Activated T-cell treated with anti-CD3 and anti-CD28 coated beads, Interleukin-2, amount 50 U/mL, for 24 hours (primary cell): Measurements from ENCODE around the gene PGBD1.

Experiments used
- DNase-seq: peaks from one replicate; pipeline ENCODE4 v3.0.0-alpha.2; 2020
- H3K27ac Mint-ChIP-seq: 2 replicates; pipeline ENCODE4 v1.8.0; 2020; ENCODE audit warnings: mild to moderate bottlenecking, mixed read lengths
- H3K27me3 Mint-ChIP-seq: 2 replicates; pipeline ENCODE4 v1.8.0; 2020; ENCODE audit warnings: mixed read lengths
- H3K36me3 Mint-ChIP-seq: 2 replicates; pipeline ENCODE4 v1.8.0; 2020; ENCODE audit warnings: low read depth, mixed read lengths
- H3K4me1 Mint-ChIP-seq: 2 replicates; pipeline ENCODE4 v1.8.0; 2020; ENCODE audit warnings: low read depth, mixed read lengths
- H3K4me3 Mint-ChIP-seq: 2 replicates; pipeline ENCODE4 v1.8.0; 2020; ENCODE audit warnings: mild to moderate bottlenecking, moderate library complexity, mixed read lengths
- H3K9me3 Mint-ChIP-seq: 2 replicates; pipeline ENCODE4 v1.8.0; 2020; ENCODE audit warnings: mixed read lengths

PGBD1 gene

DNA sequence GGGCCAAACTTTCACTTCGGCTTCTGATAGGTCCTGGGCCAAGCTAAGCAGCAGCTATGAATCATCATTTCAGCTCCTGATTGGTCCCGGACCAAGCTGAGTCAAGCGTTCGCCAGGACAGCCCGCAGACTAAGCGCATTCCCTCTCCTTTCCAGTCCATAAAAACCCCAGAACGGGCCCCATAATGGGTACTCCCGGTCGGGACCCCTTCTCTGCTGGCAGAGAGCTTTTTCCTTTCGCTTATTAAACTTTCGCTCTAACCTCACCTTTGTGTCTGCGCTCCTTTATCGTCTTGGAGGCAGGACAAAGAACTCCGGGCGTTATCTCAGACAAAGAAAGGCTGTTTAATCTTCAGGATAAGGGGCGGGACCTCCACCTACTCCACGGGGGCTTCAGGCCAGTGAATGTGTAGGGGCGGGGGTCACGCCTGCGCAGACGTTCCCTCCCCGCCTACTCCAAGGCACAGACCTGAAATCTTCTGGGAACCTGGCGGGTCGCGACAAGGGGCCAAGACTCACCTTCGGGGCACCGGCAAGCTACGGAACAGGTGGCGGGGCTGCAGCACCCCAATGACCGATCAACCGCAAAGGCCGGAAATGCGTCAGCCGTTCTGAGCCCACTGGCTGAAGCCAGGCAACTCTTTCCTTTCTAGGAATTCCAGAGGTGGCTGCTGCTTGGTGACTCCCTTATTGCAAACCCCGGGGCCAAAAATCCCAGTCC is 54.4 kb downstream of the PGBD1 start, which contains the start of gene ZSCAN31:
Gene ZSCAN31 (minus strand): TSS at position 585 of the 720 bp plus-strand sequence. CDS start 6,465 bp downstream, outside the sequence.
- Mint-ChIP-seq H3K27me3 (no peaks in the 10 kb centered on the region), H3K4me1 (peaks cover 5% of the 10 kb centered on the region), H3K4me3 (no peak within 1 kb of the TSS), H3K9me3 (peaks cover 7% of the 10 kb centered on the region), H3K36me3 (peaks cover under 1% of the 10 kb centered on the region), H3K27ac (no peak within 1 kb of the TSS)
- DNase-seq: peak; percentile 82

DNA sequence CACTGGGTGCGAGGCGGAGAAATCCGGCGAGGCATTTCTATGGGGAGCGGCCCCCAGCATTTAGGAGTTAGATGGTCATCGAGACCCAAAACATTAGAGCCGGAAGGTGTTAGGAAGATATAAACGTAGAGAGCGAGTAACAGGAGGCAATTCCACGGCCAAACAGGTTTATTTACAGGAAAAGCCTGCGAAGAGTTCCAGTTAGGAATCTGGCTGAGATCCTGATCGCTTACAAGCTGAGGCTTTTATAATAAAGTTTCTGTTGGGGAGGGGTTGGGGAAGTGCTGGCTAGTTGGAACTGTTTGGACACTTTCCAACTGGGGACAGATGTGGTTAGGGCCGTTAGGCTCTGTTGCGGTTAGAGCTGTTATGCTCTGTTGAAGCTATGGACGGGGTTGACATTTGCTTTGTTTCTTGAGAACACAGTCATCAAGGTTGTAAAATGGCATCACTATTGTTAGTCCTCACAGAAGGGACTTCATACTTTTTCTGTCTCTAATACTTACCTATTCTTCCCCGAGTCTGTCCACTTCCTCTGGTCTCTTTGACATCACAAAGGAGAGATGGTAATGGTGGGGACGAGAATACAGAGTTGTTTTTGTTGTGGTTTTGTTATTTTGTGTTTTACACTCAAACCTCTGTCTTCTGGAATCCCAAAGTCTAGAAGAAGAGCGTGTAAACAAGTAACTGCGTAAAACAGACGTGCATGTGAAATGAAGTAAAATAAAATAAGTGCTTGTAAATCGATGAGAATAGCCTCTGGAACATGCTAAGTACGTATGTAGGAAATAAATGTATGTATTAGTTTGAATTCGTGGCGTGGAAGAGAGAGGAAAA is 55.1 kb downstream of the PGBD1 start:
- peaks cover 5% of the 10 kb centered on the region for H3K4me1 Mint-ChIP-seq
- DNase-seq: no peak
- peaks cover 10% of the 10 kb centered on the region for H3K9me3 Mint-ChIP-seq

DNA sequence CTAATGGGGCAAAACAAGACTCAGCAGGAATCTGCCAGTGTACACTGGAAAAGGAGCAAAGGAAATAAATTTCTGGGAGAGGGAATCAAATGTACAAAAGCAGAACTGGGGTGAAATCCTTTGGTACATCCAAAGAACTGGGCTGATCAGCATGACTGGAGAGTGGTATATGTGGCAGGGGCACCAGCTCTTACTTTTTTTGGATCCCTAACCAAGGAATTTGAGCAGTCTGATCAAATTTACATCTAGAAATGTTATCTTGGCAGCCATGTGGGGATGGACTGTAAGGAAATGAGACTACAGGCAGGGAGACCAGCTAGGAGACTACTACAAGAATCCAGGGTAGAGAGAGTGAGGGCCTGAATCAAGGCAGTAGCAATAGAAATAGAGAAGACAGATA is 55.7 kb downstream of the PGBD1 start:
- H3K4me1 Mint-ChIP-seq: peaks cover 5% of the 10 kb centered on the region

More for the DNA sequence above, 55.1 kb downstream of the PGBD1 start:
- Mint-ChIP-seq H3K4me3 (no peak overlapping the region), H3K27ac (no peak overlapping the region), H3K27me3 (no peaks in the 10 kb centered on the region), H3K36me3 (peaks cover 2% of the 10 kb centered on the region)

DNA sequence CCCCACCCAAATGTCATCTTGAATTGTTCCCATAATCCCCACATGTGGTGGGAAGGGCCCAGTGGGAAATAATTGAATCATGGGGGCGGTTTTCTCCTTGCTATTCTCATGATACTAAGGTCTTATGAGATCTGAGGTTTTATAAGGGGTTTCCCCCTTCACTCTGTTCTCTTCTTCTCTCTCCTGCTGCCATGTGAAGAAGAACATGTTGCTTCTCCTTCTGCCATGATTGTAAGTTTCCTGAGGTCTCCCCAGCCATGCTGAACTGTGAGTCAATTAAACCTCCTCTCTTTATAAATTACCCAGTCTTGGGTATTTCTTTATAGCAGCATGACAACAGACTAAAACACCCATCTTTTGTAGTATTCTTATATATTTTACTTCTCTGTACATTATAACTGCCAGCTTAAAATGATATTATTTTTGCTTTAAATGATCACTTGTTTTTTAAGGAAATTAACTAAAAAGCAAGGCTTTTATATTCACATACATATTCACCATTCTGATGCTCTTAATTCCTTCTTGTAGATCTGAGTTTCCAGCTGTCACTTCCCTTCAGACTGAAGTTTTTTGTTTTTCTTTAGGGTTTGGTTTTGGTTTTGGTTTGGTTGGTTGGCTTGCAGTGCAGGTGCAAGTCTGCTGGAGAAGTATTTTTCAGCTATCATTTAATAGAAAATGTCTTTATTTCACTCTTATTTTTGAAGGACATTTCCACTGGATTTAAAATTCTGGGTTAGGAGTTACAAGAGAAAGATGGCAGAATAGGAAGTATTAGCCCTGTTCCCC is 59.1 kb downstream of the PGBD1 start:
- peaks cover 10% of the 10 kb centered on the region for H3K9me3 Mint-ChIP-seq
- no peak overlapping the region for H3K4me3 Mint-ChIP-seq
- no peaks in the 10 kb centered on the region for H3K4me1 Mint-ChIP-seq
- H3K36me3 Mint-ChIP-seq: peaks cover 2% of the 10 kb centered on the region
- no peak for DNase-seq
- peaks cover 4% of the 10 kb centered on the region for H3K27me3 Mint-ChIP-seq
- no peak overlapping the region for H3K27ac Mint-ChIP-seq

More for the DNA sequence above, 55.7 kb downstream of the PGBD1 start:
- H3K9me3 Mint-ChIP-seq: peaks cover 10% of the 10 kb centered on the region
- no peaks in the 10 kb centered on the region for H3K27me3 Mint-ChIP-seq
- no peak overlapping the region for H3K4me3 Mint-ChIP-seq
- no peak overlapping the region for H3K27ac Mint-ChIP-seq
- H3K36me3 Mint-ChIP-seq: peaks cover 2% of the 10 kb centered on the region
- DNase-seq: no peak

DNA sequence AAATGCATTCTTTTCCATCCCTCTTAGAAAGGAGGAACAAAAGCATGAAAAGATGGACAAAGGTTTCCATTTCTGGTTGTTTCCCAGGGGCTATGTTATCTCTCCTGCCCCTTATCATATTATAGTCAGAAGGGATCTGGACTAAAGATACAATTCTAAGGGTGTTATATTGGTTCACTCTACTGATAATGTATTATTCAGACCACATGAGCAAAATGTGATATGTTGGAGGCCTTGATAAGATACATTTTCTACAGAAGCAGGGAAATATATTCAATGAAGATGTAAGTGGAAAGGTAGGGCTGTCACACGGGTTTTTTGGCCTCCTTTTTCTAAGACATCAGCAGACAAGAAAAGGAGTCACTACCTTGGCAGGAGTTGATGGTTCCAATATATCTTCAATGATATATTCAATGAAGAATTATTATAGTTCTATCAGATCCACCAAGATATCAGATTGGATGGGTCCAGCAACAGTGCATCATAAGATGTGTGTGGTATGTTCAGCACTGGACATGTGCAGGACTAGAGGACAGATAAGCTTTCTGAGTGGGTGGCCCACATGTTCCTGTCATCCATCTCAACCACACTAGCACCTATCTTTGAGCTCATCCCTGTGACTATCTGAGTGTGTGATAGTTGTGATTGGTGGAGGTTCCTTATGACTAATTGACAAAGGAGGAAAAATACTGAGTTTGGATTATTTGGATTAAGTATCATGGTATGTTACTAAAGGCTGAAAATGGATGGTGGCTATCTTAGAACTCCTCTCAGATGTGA is 62.7 kb downstream of the PGBD1 start:
- no peak overlapping the region for H3K27ac Mint-ChIP-seq
- no peak for DNase-seq
- H3K9me3 Mint-ChIP-seq: peaks cover 10% of the 10 kb centered on the region
- no peaks in the 10 kb centered on the region for H3K4me1 Mint-ChIP-seq
- H3K36me3 Mint-ChIP-seq: peaks cover 2% of the 10 kb centered on the region
- H3K27me3 Mint-ChIP-seq: peaks cover 18% of the 10 kb centered on the region
- no peak overlapping the region for H3K4me3 Mint-ChIP-seq

DNA sequence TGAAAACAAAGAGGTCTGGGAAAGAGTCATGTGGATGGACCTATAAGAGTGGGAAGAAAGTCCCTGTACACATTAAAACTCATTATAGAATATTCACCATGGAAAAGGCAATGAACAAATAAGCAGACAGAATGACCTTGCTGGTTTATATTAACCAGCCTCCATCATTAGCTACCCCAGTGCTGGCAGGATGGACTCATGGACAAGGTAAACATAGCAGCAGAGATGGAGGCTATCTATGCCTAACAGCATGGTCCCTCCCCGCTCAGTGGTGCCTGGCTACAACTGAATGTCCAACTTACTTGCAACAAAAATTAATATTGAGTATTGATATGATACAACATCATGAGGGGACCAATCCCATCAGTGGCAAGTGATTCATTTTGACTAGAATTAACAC is 63.8 kb downstream of the PGBD1 start:
- Mint-ChIP-seq H3K27ac (no peak overlapping the region), H3K4me1 (peaks cover 7% of the 10 kb centered on the region), H3K36me3 (peaks cover 7% of the 10 kb centered on the region), H3K9me3 (peaks cover 8% of the 10 kb centered on the region), H3K27me3 (peaks cover 18% of the 10 kb centered on the region), H3K4me3 (no peak overlapping the region)
- no peak for DNase-seq

DNA sequence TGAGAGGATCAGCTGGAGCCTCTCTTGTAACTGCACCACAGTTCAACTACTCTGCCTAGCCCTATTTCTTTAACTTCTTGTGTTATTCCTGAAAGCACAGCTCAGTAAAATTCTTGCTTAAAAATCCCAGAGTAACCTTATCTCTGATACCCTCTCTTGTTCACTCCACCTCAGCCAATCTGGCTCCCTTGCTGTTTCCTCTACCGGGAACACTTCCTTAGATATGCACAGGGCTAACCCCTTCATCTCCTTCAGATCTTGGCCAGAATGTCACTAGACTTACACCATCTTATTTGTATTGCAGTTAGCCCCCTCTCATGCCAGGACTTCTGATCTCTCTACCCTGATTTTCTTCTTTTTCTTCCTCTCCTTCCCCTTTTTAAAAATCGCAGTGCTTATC is 65.7 kb downstream of the PGBD1 start:
- no peak for DNase-seq
- Mint-ChIP-seq H3K4me1 (peaks cover 25% of the 10 kb centered on the region), H3K27me3 (peaks cover 18% of the 10 kb centered on the region), H3K9me3 (no peaks in the 10 kb centered on the region), H3K4me3 (no peak overlapping the region), H3K36me3 (peaks cover 5% of the 10 kb centered on the region), H3K27ac (no peak overlapping the region)

DNA sequence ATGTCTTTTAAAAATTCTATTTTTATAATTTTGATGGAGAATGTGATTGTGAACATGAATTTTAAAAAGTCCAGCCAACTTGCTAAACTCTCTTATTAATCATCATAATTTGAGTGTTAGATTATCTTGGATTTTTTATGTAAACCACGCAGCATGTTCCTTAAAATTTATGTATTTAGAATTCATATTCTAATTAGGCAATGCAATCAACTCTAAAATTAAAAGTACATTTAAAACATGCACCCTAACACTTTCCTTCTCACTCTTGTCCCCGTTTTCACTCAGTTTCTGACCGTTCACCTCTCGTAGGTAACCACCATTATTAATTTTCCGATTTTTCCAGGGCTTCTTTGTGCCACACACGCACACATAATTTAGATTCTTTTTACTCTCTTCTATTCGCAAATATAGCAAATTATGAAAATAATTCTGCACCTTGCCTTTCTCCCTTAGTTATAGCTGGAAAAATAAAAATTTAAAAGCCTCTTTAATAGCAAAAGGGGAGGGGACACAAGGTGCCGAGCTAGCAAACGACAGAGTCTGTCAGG is 68.0 kb downstream of the PGBD1 start:
- H3K9me3 Mint-ChIP-seq: no peaks in the 10 kb centered on the region
- peaks cover 5% of the 10 kb centered on the region for H3K36me3 Mint-ChIP-seq
- H3K4me3 Mint-ChIP-seq: peak overlapping the region; percentile 99
- no peak for DNase-seq
- peaks cover 15% of the 10 kb centered on the region for H3K27me3 Mint-ChIP-seq
- H3K27ac Mint-ChIP-seq: peak overlapping the region; percentile 95
- H3K4me1 Mint-ChIP-seq: peaks cover 28% of the 10 kb centered on the region

DNA sequence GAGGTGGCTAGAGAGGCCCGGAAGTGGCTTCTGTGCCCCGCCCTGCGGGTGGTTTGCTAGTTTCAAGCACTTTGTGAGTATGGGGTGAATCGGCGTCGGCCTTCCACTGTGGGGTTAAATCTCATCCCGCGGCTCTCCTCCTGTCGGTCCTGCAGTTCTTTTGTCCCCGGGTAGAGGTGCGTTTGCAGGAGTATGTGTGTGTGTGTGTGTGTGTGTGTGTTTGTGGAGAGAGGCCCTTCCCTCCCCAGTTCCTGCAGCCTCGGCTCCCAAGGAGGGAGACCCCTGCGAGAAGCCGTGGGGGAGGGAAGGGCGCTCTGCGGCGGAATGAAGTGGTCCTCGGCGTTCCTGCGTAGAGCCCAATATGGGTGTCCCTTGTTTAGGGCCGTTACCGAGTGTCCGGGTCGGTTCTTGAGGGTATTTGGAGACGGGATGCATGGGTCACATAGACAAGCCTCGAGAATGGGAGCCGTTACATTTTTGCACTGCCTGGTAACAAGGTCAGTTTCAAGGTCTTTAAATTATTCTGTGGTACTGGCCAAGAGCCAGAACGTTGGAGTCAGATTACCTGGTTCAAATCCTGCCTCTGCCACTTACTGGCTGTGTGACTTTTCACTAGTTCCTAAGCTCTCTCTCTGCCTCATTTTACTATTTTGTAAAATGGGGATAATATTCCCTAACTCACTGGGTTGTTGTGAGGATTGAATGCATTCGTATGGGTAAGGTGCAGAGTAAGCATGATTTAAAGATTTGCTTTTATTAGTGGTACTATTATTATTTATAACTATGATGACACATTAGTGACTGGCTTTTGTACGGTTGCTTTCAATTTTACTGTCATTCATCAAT is 68.7 kb downstream of the PGBD1 start, which contains the start of gene ZKSCAN3:
Gene ZKSCAN3 (plus strand): TSS at position 56 of the 846 bp plus-strand sequence. CDS start 9,640 bp downstream, outside the sequence.
- peak within 1 kb of the TSS; percentile 95 for H3K27ac Mint-ChIP-seq

DNA sequence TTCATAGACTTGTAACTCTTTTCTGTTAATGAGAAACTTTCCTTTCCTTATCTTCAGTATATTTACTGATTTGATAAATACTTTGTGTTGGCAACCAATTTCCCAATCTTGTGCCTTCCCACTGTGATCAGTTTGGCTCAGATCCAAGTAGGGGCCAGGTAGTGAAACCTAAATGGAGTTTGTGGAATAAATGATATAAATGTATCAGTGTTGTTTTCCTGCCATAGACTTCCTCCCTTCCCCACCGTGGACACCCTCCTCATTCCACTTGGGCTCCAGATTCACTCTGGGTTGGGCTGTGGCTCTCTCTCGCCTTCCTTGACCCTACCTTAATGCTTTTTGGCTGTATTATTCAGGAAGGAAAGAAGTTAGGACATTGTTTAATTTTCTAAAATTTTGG is 69.7 kb downstream of the PGBD1 start:
- H3K4me3 Mint-ChIP-seq: peak overlapping the region; percentile 99
- no peak overlapping the region for H3K27ac Mint-ChIP-seq
- H3K4me1 Mint-ChIP-seq: peaks cover 37% of the 10 kb centered on the region
- DNase-seq: no peak
- peaks cover 5% of the 10 kb centered on the region for H3K36me3 Mint-ChIP-seq
- H3K9me3 Mint-ChIP-seq: no peaks in the 10 kb centered on the region
- H3K27me3 Mint-ChIP-seq: peaks cover 11% of the 10 kb centered on the region

More for the DNA sequence above, 68.7 kb downstream of the PGBD1 start, which contains the start of gene ZKSCAN3:
- peaks cover 14% of the 10 kb centered on the region for H3K27me3 Mint-ChIP-seq
- H3K4me1 Mint-ChIP-seq: peaks cover 28% of the 10 kb centered on the region
- no peaks in the 10 kb centered on the region for H3K9me3 Mint-ChIP-seq
- H3K36me3 Mint-ChIP-seq: peaks cover 5% of the 10 kb centered on the region
- DNase-seq: peak; percentile 87
- H3K4me3 Mint-ChIP-seq: peak within 1 kb of the TSS; percentile 99

DNA sequence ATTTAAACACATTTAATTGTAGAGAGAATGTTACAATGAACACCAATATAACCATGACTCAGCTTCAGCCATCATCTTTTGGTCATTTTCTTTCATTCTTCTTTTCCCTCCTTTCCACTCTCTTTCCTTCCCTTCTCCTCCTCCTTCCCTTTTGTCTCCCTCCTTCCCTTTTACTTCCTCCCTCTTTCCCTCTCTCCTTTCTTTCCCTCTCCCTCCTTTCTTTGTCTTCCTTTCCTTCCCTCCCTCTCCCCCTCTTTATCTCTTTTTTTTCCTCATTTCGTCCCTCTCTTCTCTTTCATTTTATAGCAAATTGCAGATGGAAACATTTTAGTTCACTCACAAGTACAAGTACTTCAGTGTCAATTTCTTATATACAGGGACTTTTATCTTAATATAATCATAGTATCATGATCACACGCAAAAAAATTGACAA is 70.1 kb downstream of the PGBD1 start:
- no peaks in the 10 kb centered on the region for H3K9me3 Mint-ChIP-seq
- peak overlapping the region; percentile 18 for H3K27ac Mint-ChIP-seq
- peaks cover 39% of the 10 kb centered on the region for H3K4me1 Mint-ChIP-seq
- H3K4me3 Mint-ChIP-seq: no peak overlapping the region
- H3K27me3 Mint-ChIP-seq: peaks cover 8% of the 10 kb centered on the region
- H3K36me3 Mint-ChIP-seq: peaks cover 5% of the 10 kb centered on the region
- DNase-seq: no peak
